Coronary artery (tissue), 2 donors: ENCODE measurements around the gene PDGFRA.

Experiments
- DNase-seq: peaks from one replicate; pipeline ENCODE4 v3.0.0-alpha.2; 2017; ENCODE audit warnings: low spot score
- H3K27ac ChIP-seq, 2 donors: fragments of 200-600 bp; sonication (generic); one replicate each; pipeline ENCODE4 v1.5.1; 2016 to 2019
- H3K4me3 ChIP-seq: fragments of 200-600 bp; sonication (generic); 2 replicates; pipeline ENCODE4 v1.5.1; 2016; ENCODE audit warnings: mild to moderate bottlenecking, moderate library complexity
- TF ChIP-seq, protein P1 (sequence below): fragments of 200-600 bp; sonication (generic); IDR thresholded peaks from one replicate; pipeline ENCODE4 v1.5.1; 2019; ENCODE audit warnings: antibody characterized with exemption

Gene PDGFRA

GRCh38 chr4:54271464-54271863, 42.4 kb downstream of the PDGFRA start:
- Histone ChIP-seq H3K27ac (no peak overlapping the region), H3K4me3 (no peak overlapping the region)
- TF ChIP-seq, protein P1, sequence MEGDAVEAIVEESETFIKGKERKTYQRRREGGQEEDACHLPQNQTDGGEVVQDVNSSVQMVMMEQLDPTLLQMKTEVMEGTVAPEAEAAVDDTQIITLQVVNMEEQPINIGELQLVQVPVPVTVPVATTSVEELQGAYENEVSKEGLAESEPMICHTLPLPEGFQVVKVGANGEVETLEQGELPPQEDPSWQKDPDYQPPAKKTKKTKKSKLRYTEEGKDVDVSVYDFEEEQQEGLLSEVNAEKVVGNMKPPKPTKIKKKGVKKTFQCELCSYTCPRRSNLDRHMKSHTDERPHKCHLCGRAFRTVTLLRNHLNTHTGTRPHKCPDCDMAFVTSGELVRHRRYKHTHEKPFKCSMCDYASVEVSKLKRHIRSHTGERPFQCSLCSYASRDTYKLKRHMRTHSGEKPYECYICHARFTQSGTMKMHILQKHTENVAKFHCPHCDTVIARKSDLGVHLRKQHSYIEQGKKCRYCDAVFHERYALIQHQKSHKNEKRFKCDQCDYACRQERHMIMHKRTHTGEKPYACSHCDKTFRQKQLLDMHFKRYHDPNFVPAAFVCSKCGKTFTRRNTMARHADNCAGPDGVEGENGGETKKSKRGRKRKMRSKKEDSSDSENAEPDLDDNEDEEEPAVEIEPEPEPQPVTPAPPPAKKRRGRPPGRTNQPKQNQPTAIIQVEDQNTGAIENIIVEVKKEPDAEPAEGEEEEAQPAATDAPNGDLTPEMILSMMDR: no peak
- DNase-seq: no peak

DNA sequence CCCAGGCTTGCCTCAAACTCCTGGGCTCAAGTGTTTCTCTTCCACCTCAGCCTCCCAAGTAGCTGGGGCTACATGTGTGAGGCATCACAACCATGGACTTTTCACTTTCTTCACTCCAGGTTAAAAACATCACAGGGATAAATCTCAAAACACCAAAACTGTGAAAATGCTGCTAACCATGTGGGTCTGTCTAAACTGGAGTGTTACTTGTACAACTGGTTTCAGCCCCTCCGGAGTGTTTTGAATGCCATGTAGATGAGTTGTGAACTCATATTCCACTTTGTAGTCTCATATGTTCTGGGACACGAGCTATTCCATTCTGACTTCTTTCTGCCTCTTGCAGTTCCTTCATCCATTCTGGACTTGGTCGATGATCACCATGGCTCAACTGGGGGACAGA, 43.0 kb downstream of the PDGFRA start:
- Histone ChIP-seq H3K4me3 (no peak overlapping the region), H3K27ac (peak overlapping the region in 1 of 2 donors; percentile 15)
- no peak for DNase-seq
- TF ChIP-seq, protein P1: no peak

GRCh38 chr4:54274264-54274663, 45.2 kb downstream of the PDGFRA start:
- DNase-seq: no peak
- peak overlapping the region in 1 of 2 donors; percentile 51 for H3K27ac ChIP-seq
- TF ChIP-seq, protein P1: no peak
- no peak overlapping the region for H3K4me3 ChIP-seq

- H3K4me3 ChIP-seq: no peak overlapping the region
- TF ChIP-seq, protein P1: no peak
- no peak for DNase-seq
- peak overlapping the region in 1 of 2 donors; percentile 76 for H3K27ac ChIP-seq
Measured at GRCh38 chr4:54274795-54275665, 45.9 kb downstream of the PDGFRA start.

GRCh38 chr4:54276641-54277430, 47.7 kb downstream of the PDGFRA start:
- Histone ChIP-seq H3K4me3 (peak overlapping the region; percentile 8), H3K27ac (peak overlapping the region; percentile 35 to 76)
- no peak for DNase-seq
- TF ChIP-seq, protein P1: no peak

GRCh38 chr4:54277691-54278090, 48.6 kb downstream of the PDGFRA start:
- TF ChIP-seq, protein P1: no peak
- Histone ChIP-seq H3K27ac (peak overlapping the region; percentile 35 to 76), H3K4me3 (no peak overlapping the region)
- DNase-seq: no peak
